MM.1S (cell line): ENCODE measurements around the gene TRPM2.

Source experiments
- EZH2 ChIP-seq: fragments of 300-600 bp; sonication (generic); optimal IDR thresholded peaks from 2 replicates; pipeline ENCODE3; 2017; ENCODE audit warnings: low read depth, mild to moderate bottlenecking, antibody characterized with exemption, low read length, mixed read lengths
- EZH2phosphoT487 ChIP-seq: fragments of 300-600 bp; sonication (generic); IDR thresholded peaks from 2 replicates; pipeline ENCODE4 v1.6.1; 2018; ENCODE audit warnings: antibody characterized with exemption, low read length
- TF ChIP-seq, protein P1 (sequence below): fragments of 300-600 bp; sonication (generic); IDR thresholded peaks from 2 replicates; pipeline ENCODE4 v1.5.1; 2016; ENCODE audit warnings: antibody characterized with exemption, low read length, mixed read lengths

GRCh38 chr21:44379515-44379848 is 26.1 kb downstream of the TRPM2 start:
- TF ChIP-seq, protein P1, sequence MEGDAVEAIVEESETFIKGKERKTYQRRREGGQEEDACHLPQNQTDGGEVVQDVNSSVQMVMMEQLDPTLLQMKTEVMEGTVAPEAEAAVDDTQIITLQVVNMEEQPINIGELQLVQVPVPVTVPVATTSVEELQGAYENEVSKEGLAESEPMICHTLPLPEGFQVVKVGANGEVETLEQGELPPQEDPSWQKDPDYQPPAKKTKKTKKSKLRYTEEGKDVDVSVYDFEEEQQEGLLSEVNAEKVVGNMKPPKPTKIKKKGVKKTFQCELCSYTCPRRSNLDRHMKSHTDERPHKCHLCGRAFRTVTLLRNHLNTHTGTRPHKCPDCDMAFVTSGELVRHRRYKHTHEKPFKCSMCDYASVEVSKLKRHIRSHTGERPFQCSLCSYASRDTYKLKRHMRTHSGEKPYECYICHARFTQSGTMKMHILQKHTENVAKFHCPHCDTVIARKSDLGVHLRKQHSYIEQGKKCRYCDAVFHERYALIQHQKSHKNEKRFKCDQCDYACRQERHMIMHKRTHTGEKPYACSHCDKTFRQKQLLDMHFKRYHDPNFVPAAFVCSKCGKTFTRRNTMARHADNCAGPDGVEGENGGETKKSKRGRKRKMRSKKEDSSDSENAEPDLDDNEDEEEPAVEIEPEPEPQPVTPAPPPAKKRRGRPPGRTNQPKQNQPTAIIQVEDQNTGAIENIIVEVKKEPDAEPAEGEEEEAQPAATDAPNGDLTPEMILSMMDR, result no peak
- TF ChIP-seq EZH2 (no peak), EZH2phosphoT487 (no peak)
